HEK293 (cell line): ENCODE measurements around the gene ZNF804A.

Experiments
- CTCF ChIA-PET: fragments of 350-600 bp; formaldehyde crosslinking; extraction: SDS; loops from one replicate; lab custom pipeline; 2021; ENCODE audit warnings: antibody characterized with exemption; lab: Yijun Ruan, JAX
- POLR2A ChIA-PET: fragments of 300-600 bp; formaldehyde crosslinking; extraction: SDS; loops from one replicate; lab custom pipeline; 2020; ENCODE audit warnings: antibody characterized with exemption, inconsistent platforms; lab: Yijun Ruan, JAX
- H3K27ac ChIP-seq: fragments of 200-500 bp; sonication (Bioruptor generic); 2 replicates; pipeline ENCODE4 v1.5.1; 2014; ENCODE audit warnings: low read depth, low read length, control low read depth, inconsistent platforms; ENCODE audit errors: extremely low read depth
- H3K36me3 ChIP-seq, 2 experiments: fragments of 200-500 bp in 1 of 2; sonication (Bioruptor generic) in 1 of 2; 1 replicate in 1 of 2; 2 replicates in 1 of 2; pipeline ENCODE4 v1.5.1; 2014 to 2017; ENCODE audit warnings: inconsistent platforms in 2 of 2, low read length in 2 of 2; ENCODE audit not compliant: control insufficient read depth in 2 of 2, insufficient read depth in 1 of 2
- H3K4me1 ChIP-seq: fragments of 200-500 bp; sonication (Bioruptor generic); 2 replicates; pipeline ENCODE4 v1.5.1; 2014; ENCODE audit warnings: mild to moderate bottlenecking, low read length, inconsistent platforms; ENCODE audit not compliant: control insufficient read depth, insufficient read depth
- H3K4me3 ChIP-seq: 2 replicates; pipeline ENCODE4 v1.5.1; 2011; ENCODE audit warnings: low read depth, mild to moderate bottlenecking, control low read depth, low read length, moderate library complexity
- H3K9me3 ChIP-seq: fragments of 200-500 bp; sonication (Bioruptor generic); 2 replicates; pipeline ENCODE4 v1.5.1; 2014; ENCODE audit warnings: low read depth, low read length, inconsistent platforms; ENCODE audit not compliant: control insufficient read depth, insufficient read depth
- BCL11B ChIP-seq: fragments of 450-650 bp; formaldehyde crosslinking; IDR thresholded peaks from 2 replicates; pipeline ENCODE4 v1.5.1; 2016; ENCODE audit warnings: low read depth, missing biosample characterization, missing genetic modification characterization
- EGR2 ChIP-seq: fragments of 450-650 bp; formaldehyde crosslinking; IDR thresholded peaks from 2 replicates; pipeline ENCODE4 v1.5.1; 2016; ENCODE audit warnings: low read depth, missing biosample characterization, missing genetic modification characterization
- MEIS1 ChIP-seq: sonication (generic); formaldehyde crosslinking; IDR thresholded peaks from 2 replicates; pipeline ENCODE4 v1.8.1; 2022; ENCODE audit warnings: missing genetic modification reagents, mild to moderate bottlenecking, borderline replicate concordance
- OSR2 ChIP-seq: fragments of 450-650 bp; formaldehyde crosslinking; IDR thresholded peaks from 2 replicates; pipeline ENCODE4 v1.5.1; 2016; ENCODE audit warnings: missing biosample characterization, missing genetic modification characterization
- SCRT1 ChIP-seq: fragments of 450-650 bp; formaldehyde crosslinking; IDR thresholded peaks from 2 replicates; pipeline ENCODE4 v1.5.1; 2016; ENCODE audit warnings: missing biosample characterization, missing genetic modification characterization, borderline replicate concordance
- SETDB1 ChIP-seq: IDR thresholded peaks from one replicate; pipeline ENCODE4 v1.6.1; 2017; ENCODE audit warnings: mild to moderate bottlenecking, low read length, moderate library complexity, mixed read lengths; ENCODE audit not compliant: insufficient read length
- SP2 ChIP-seq: fragments of 450-650 bp; formaldehyde crosslinking; IDR thresholded peaks from 2 replicates; pipeline ENCODE4 v1.5.1; 2016; ENCODE audit warnings: missing biosample characterization, missing genetic modification characterization
- WT1 ChIP-seq: fragments of 450-650 bp; formaldehyde crosslinking; IDR thresholded peaks from 2 replicates; pipeline ENCODE4 v1.5.1; 2016; ENCODE audit warnings: missing biosample characterization, missing genetic modification characterization
- YY1 ChIP-seq: fragments of 450-650 bp; formaldehyde crosslinking; IDR thresholded peaks from 2 replicates; pipeline ENCODE4 v1.5.1; 2018; ENCODE audit warnings: missing biosample characterization, missing genetic modification characterization
- ZBTB1 ChIP-seq: fragments of 450-650 bp; formaldehyde crosslinking; IDR thresholded peaks from 2 replicates; pipeline ENCODE4 v1.5.1; 2016; ENCODE audit warnings: missing biosample characterization, missing genetic modification characterization
- ZBTB20 ChIP-seq: fragments of 450-650 bp; formaldehyde crosslinking; IDR thresholded peaks from 2 replicates; pipeline ENCODE4 v1.5.1; 2016; ENCODE audit warnings: missing biosample characterization, missing genetic modification characterization
- ZBTB8A ChIP-seq: fragments of 450-650 bp; formaldehyde crosslinking; IDR thresholded peaks from 2 replicates; pipeline ENCODE4 v1.5.1; 2016; ENCODE audit warnings: missing biosample characterization, missing genetic modification characterization
- ZFP3 ChIP-seq: fragments of 450-650 bp; formaldehyde crosslinking; IDR thresholded peaks from 2 replicates; pipeline ENCODE4 v1.5.1; 2016; ENCODE audit warnings: low read depth, missing biosample characterization, missing genetic modification characterization
- ZNF133 ChIP-seq: fragments of 450-650 bp; formaldehyde crosslinking; IDR thresholded peaks from 2 replicates; pipeline ENCODE4 v1.5.1; 2016; ENCODE audit warnings: missing biosample characterization, missing genetic modification characterization
- ZNF146 ChIP-seq: fragments of 450-650 bp; formaldehyde crosslinking; IDR thresholded peaks from 2 replicates; pipeline ENCODE4 v1.5.1; 2016; ENCODE audit warnings: missing biosample characterization, missing genetic modification characterization
- ZNF155 ChIP-seq: fragments of 450-650 bp; formaldehyde crosslinking; IDR thresholded peaks from 2 replicates; pipeline ENCODE4 v1.5.1; 2016; ENCODE audit warnings: missing biosample characterization, missing genetic modification characterization
- ZNF184 ChIP-seq: fragments of 450-650 bp; IDR thresholded peaks from 2 replicates; pipeline ENCODE4 v1.5.1; 2018; ENCODE audit warnings: missing biosample characterization, mild to moderate bottlenecking, missing genetic modification characterization
- ZNF239 ChIP-seq: fragments of 450-650 bp; formaldehyde crosslinking; IDR thresholded peaks from 2 replicates; pipeline ENCODE4 v1.5.1; 2016; ENCODE audit warnings: missing biosample characterization, missing genetic modification characterization
- ZNF24 ChIP-seq: fragments of 450-650 bp; formaldehyde crosslinking; IDR thresholded peaks from 2 replicates; pipeline ENCODE4 v1.5.1; 2016; ENCODE audit warnings: missing biosample characterization, missing genetic modification characterization
- ZNF311 ChIP-seq: fragments of 450-650 bp; formaldehyde crosslinking; IDR thresholded peaks from 2 replicates; pipeline ENCODE4 v1.5.1; 2017; ENCODE audit warnings: missing biosample characterization, missing genetic modification characterization, borderline replicate concordance
- ZNF48 ChIP-seq: fragments of 450-650 bp; formaldehyde crosslinking; IDR thresholded peaks from 2 replicates; pipeline ENCODE4 v1.5.1; 2016; ENCODE audit warnings: missing biosample characterization, missing genetic modification characterization
- ZNF558 ChIP-seq: fragments of 450-650 bp; formaldehyde crosslinking; IDR thresholded peaks from 2 replicates; pipeline ENCODE4 v1.5.1; 2016; ENCODE audit warnings: missing biosample characterization, missing genetic modification characterization
- ZNF585B ChIP-seq: fragments of 450-650 bp; formaldehyde crosslinking; IDR thresholded peaks from 2 replicates; pipeline ENCODE4 v1.5.1; 2016; ENCODE audit warnings: missing biosample characterization, missing genetic modification characterization
- ZNF621 ChIP-seq: fragments of 450-650 bp; formaldehyde crosslinking; IDR thresholded peaks from 2 replicates; pipeline ENCODE4 v1.5.1; 2017; ENCODE audit warnings: missing biosample characterization, missing genetic modification characterization
- ZNF654 ChIP-seq: fragments of 450-650 bp; formaldehyde crosslinking; IDR thresholded peaks from 2 replicates; pipeline ENCODE4 v1.5.1; 2016; ENCODE audit warnings: low read depth, missing biosample characterization, missing genetic modification characterization
- ZNF701 ChIP-seq: fragments of 450-650 bp; formaldehyde crosslinking; IDR thresholded peaks from 2 replicates; pipeline ENCODE4 v1.5.1; 2016; ENCODE audit warnings: missing biosample characterization, missing genetic modification characterization
- ZNF707 ChIP-seq: fragments of 450-650 bp; formaldehyde crosslinking; IDR thresholded peaks from 2 replicates; pipeline ENCODE4 v1.5.1; 2016; ENCODE audit warnings: missing biosample characterization, missing genetic modification characterization
- ZNF747 ChIP-seq: fragments of 450-650 bp; formaldehyde crosslinking; IDR thresholded peaks from 2 replicates; pipeline ENCODE4 v1.5.1; 2016; ENCODE audit warnings: missing biosample characterization, missing genetic modification characterization
- ZNF76 ChIP-seq: fragments of 450-650 bp; formaldehyde crosslinking; IDR thresholded peaks from 2 replicates; pipeline ENCODE4; 2016; ENCODE audit warnings: low read depth, missing biosample characterization, missing genetic modification characterization, borderline replicate concordance
- TF ChIP-seq, protein P1 (sequence below): fragments of 450-650 bp; formaldehyde crosslinking; IDR thresholded peaks from 2 replicates; pipeline ENCODE4 v1.5.0; 2017; ENCODE audit warnings: missing biosample characterization, missing genetic modification characterization, borderline replicate concordance
- TF ChIP-seq, protein P2 (sequence below): fragments of 450-650 bp; formaldehyde crosslinking; IDR thresholded peaks from 2 replicates; pipeline ENCODE4 v1.5.1; 2016; ENCODE audit warnings: missing biosample characterization, missing genetic modification characterization, low read depth
- TF ChIP-seq, protein P3 (sequence below): fragments of 450-650 bp; formaldehyde crosslinking; IDR thresholded peaks from 2 replicates; pipeline ENCODE4 v1.5.1; 2016; ENCODE audit warnings: missing biosample characterization, missing genetic modification characterization

Gene ZNF804A

DNA sequence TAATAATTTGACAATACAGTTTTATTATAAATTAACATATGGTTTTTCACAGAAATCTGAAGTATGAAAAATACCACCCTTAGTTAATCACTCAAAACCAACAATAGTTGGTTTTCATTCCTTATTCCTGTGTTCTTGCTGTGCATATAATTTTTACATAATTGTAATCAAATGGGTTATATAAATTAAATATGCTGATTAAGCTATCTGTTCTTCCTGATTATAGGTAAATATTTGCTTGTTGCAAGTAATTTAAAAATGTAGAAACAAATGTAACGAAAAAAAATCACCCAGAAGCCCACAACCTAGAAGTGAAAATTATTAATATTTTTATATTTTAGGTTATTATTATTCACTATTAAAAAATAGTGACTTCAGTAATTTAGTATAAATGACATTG, 98.3 kb downstream of the ZNF804A start:
- no peaks in the 10 kb centered on the region for H3K4me1 ChIP-seq
- ChIA-PET POLR2A (no interaction called here), CTCF (no interaction called here)
- H3K9me3 ChIP-seq = no peaks in the 10 kb centered on the region
- no peak overlapping the region for H3K4me3 ChIP-seq
- TF ChIP-seq ZNF747 (tag by site-specific recombination) (no peak), ZNF239 (tag by site-specific recombination) (no peak)
- no peak overlapping the region for H3K27ac ChIP-seq
- no peaks in the 10 kb centered on the region for H3K36me3 ChIP-seq

DNA sequence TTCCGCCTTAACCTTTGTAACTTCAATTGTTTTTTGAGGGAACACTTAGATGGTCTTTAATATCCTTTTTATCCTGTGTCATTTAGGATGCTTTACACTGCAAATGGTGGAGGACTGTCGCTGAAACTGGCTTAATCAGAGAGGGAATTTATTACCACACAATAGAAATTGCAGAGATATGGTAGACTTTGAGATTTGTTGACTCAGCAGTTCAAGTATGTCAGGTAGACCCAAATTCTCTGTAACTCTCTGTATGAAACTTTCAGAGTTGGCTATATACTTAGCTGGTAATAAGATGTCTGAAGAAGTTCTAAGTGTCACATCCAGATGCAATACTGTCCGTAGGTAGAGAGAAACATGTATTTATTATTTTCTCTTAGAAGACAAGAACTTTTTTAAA, 100.1 kb downstream of the ZNF804A start:
- ChIA-PET CTCF (interaction anchor here (0.5 kb wide), 1 partner anchor 102 kb away, joined by 3 read pairs; no protein-coding TSS in a partner anchor), POLR2A (no interaction called here)

DNA sequence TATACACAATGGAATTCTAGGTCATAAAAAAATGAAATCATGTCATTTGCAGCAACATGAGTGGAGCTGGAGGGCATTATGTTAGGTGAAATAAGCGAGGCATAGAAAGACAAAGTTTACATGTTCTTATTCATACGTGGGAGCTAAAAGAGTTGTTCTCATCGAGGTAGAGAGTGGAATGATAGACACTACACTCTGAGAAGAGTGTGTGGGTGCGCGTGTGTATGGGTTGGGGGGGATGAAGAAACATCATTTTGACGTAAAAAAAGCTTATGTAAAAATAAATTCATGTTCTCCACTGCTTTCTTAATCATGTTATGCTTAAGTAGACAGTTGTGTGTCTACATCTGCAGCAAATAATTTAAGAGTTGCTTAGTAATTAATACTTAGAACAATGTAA, 123.6 kb downstream of the ZNF804A start:
- Histone ChIP-seq H3K4me1 (no peaks in the 10 kb centered on the region), H3K9me3 (no peaks in the 10 kb centered on the region)
- TF ChIP-seq YY1 (no peak), ZBTB20 (no peak), OSR2 (tag by site-specific recombination) (no peak), WT1 (tag by site-specific recombination) (no peak), ZNF133 (tag by site-specific recombination) (no peak), SCRT1 (tag by site-specific recombination) (no peak), ZBTB8A (tag by site-specific recombination) (no peak), MEIS1 (no peak), ZNF24 (tag by site-specific recombination) (no peak), SP2 (tag by site-specific recombination) (no peak), SETDB1 (no peak), ZNF311 (tag by site-specific recombination) (no peak)
- TF ChIP-seq, all 188 proteins: peak for 0
- CTCF ChIA-PET = interaction anchor here (1.0 kb wide), 1 partner anchor 8 kb away, joined by 3 read pairs; no protein-coding TSS in a partner anchor
- Histone ChIP-seq H3K4me3 (no peak overlapping the region), H3K36me3 (no peaks in the 10 kb centered on the region), H3K27ac (no peak overlapping the region)
- POLR2A ChIA-PET = no interaction called here

More for the DNA sequence above, 100.1 kb downstream of the ZNF804A start:
- TF ChIP-seq ZNF654 (tag by site-specific recombination) (no peak), ZNF585B (tag by site-specific recombination) (no peak), ZNF48 (tag by site-specific recombination) (no peak), ZBTB20 (no peak), ZNF146 (tag by site-specific recombination) (no peak), ZFP3 (tag by site-specific recombination) (no peak), EGR2 (tag by site-specific recombination) (no peak), ZNF155 (no peak), ZNF621 (tag by site-specific recombination) (no peak), BCL11B (tag by site-specific recombination) (no peak), ZNF184 (tag by site-specific recombination) (no peak), ZBTB1 (tag by site-specific recombination) (no peak), ZNF76 (tag by site-specific recombination) (no peak), ZNF701 (tag by site-specific recombination) (no peak), ZNF707 (tag by site-specific recombination) (no peak), ZNF558 (tag by site-specific recombination) (no peak)
- TF ChIP-seq, protein P1, sequence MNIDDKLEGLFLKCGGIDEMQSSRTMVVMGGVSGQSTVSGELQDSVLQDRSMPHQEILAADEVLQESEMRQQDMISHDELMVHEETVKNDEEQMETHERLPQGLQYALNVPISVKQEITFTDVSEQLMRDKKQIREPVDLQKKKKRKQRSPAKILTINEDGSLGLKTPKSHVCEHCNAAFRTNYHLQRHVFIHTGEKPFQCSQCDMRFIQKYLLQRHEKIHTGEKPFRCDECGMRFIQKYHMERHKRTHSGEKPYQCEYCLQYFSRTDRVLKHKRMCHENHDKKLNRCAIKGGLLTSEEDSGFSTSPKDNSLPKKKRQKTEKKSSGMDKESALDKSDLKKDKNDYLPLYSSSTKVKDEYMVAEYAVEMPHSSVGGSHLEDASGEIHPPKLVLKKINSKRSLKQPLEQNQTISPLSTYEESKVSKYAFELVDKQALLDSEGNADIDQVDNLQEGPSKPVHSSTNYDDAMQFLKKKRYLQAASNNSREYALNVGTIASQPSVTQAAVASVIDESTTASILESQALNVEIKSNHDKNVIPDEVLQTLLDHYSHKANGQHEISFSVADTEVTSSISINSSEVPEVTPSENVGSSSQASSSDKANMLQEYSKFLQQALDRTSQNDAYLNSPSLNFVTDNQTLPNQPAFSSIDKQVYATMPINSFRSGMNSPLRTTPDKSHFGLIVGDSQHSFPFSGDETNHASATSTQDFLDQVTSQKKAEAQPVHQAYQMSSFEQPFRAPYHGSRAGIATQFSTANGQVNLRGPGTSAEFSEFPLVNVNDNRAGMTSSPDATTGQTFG (tag by site-specific recombination) = no peak
- TF ChIP-seq, protein P2, sequence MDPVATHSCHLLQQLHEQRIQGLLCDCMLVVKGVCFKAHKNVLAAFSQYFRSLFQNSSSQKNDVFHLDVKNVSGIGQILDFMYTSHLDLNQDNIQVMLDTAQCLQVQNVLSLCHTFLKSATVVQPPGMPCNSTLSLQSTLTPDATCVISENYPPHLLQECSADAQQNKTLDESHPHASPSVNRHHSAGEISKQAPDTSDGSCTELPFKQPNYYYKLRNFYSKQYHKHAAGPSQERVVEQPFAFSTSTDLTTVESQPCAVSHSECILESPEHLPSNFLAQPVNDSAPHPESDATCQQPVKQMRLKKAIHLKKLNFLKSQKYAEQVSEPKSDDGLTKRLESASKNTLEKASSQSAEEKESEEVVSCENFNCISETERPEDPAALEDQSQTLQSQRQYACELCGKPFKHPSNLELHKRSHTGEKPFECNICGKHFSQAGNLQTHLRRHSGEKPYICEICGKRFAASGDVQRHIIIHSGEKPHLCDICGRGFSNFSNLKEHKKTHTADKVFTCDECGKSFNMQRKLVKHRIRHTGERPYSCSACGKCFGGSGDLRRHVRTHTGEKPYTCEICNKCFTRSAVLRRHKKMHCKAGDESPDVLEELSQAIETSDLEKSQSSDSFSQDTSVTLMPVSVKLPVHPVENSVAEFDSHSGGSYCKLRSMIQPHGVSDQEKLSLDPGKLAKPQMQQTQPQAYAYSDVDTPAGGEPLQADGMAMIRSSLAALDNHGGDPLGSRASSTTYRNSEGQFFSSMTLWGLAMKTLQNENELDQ (tag by site-specific recombination) = no peak
- TF ChIP-seq, protein P3, sequence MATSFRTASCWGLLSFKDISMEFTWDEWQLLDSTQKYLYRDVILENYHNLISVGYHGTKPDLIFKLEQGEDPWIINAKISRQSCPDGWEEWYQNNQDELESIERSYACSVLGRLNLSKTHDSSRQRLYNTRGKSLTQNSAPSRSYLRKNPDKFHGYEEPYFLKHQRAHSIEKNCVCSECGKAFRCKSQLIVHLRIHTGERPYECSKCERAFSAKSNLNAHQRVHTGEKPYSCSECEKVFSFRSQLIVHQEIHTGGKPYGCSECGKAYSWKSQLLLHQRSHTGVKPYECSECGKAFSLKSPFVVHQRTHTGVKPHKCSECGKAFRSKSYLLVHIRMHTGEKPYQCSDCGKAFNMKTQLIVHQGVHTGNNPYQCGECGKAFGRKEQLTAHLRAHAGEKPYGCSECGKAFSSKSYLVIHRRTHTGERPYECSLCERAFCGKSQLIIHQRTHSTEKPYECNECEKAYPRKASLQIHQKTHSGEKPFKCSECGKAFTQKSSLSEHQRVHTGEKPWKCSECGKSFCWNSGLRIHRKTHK (tag by site-specific recombination) = no peak
- no peak overlapping the region for H3K27ac ChIP-seq
- no peak overlapping the region for H3K4me3 ChIP-seq
- H3K36me3 ChIP-seq = no peaks in the 10 kb centered on the region
- no peaks in the 10 kb centered on the region for H3K9me3 ChIP-seq
- no peaks in the 10 kb centered on the region for H3K4me1 ChIP-seq
